Trophoblast cell (in vitro differentiated cells and primary cell): ENCODE data around the gene KCNJ16.

ENCODE experiments used
- DNase-seq, 2 donors: peaks; one replicate each; pipeline ENCODE4 v3.0.0-alpha.2; 2016
- H2AFZ ChIP-seq: 2 replicates; pipeline ENCODE4 v1.6.1; 2013; ENCODE audit warnings: low read length, moderate library complexity, mild to moderate bottlenecking; ENCODE audit not compliant: insufficient read depth, poor library complexity
- H2AK5ac ChIP-seq: 2 replicates; pipeline ENCODE4 v1.6.1; 2013; ENCODE audit warnings: mild to moderate bottlenecking, low read length
- H2BK120ac ChIP-seq: 2 replicates; pipeline ENCODE4 v1.6.1; 2013; ENCODE audit warnings: low read length, mild to moderate bottlenecking, moderate library complexity; ENCODE audit not compliant: insufficient read depth, poor library complexity
- H2BK12ac ChIP-seq: 2 replicates; pipeline ENCODE4 v1.6.1; 2013; ENCODE audit warnings: mild to moderate bottlenecking, low read length, moderate library complexity
- H2BK5ac ChIP-seq: 2 replicates; pipeline ENCODE4 v1.6.1; 2013; ENCODE audit warnings: low read length, low read depth, moderate library complexity, mild to moderate bottlenecking; ENCODE audit not compliant: poor library complexity
- H3K14ac ChIP-seq: 2 replicates; pipeline ENCODE4 v1.6.1; 2013; ENCODE audit warnings: mild to moderate bottlenecking, low read length
- H3K18ac ChIP-seq: 2 replicates; pipeline ENCODE4 v1.6.1; 2013; ENCODE audit warnings: mild to moderate bottlenecking, low read length
- H3K23ac ChIP-seq: 2 replicates; pipeline ENCODE4 v1.6.1; 2013; ENCODE audit warnings: low read length
- H3K27ac ChIP-seq: 2 replicates; pipeline ENCODE4 v1.5.1; 2013; ENCODE audit warnings: low read depth, mild to moderate bottlenecking, inconsistent platforms, low read length, moderate library complexity
- H3K27me3 ChIP-seq: 2 replicates; pipeline ENCODE4 v1.6.1; 2013; ENCODE audit warnings: inconsistent platforms, mild to moderate bottlenecking, low read length, moderate library complexity; ENCODE audit not compliant: insufficient read depth
- H3K36me3 ChIP-seq, 2 experiments: 1 replicate in 1 of 2; 2 replicates in 1 of 2; pipeline ENCODE4 v1.6.1; 2013; ENCODE audit warnings: low read length in 2 of 2, mild to moderate bottlenecking in 2 of 2, moderate library complexity in 1 of 2; ENCODE audit not compliant: insufficient read depth in 2 of 2, control insufficient read depth in 1 of 2
- H3K4ac ChIP-seq: 2 replicates; pipeline ENCODE4 v1.6.1; 2013; ENCODE audit warnings: low read depth, mild to moderate bottlenecking, low read length, moderate library complexity
- H3K4me1 ChIP-seq, 2 experiments: 1 replicate in 1 of 2; 2 replicates in 1 of 2; pipeline ENCODE4 v1.6.1; 2013; ENCODE audit warnings: low read length in 2 of 2, mild to moderate bottlenecking in 2 of 2, moderate library complexity in 1 of 2; ENCODE audit not compliant: insufficient read depth in 2 of 2, control insufficient read depth in 1 of 2
- H3K4me2 ChIP-seq: 2 replicates; pipeline ENCODE4 v1.6.1; 2013; ENCODE audit warnings: inconsistent platforms, mild to moderate bottlenecking, low read length, moderate library complexity
- H3K4me3 ChIP-seq: 2 replicates; pipeline ENCODE4 v1.5.1; 2013; ENCODE audit warnings: mild to moderate bottlenecking, low read depth, low read length, inconsistent platforms
- H3K79me1 ChIP-seq: one replicate; pipeline ENCODE4 v1.6.1; 2013; ENCODE audit warnings: low read length
- H3K79me2 ChIP-seq: 2 replicates; pipeline ENCODE4 v1.6.1; 2013; ENCODE audit warnings: low read length, mild to moderate bottlenecking; ENCODE audit not compliant: control insufficient read depth, insufficient read depth, poor library complexity
- H3K9ac ChIP-seq: 2 replicates; pipeline ENCODE4 v1.6.1; 2013; ENCODE audit warnings: mild to moderate bottlenecking, low read length
- H3K9me3 ChIP-seq: 2 replicates; pipeline ENCODE4 v1.6.1; 2013; ENCODE audit warnings: low read depth, mild to moderate bottlenecking, control low read depth, inconsistent platforms, low read length; ENCODE audit not compliant: insufficient read depth
- H4K12ac ChIP-seq: 2 replicates; pipeline ENCODE4 v1.6.1; 2013; ENCODE audit warnings: low read depth, mild to moderate bottlenecking, low read length, moderate library complexity
- H4K8ac ChIP-seq: 2 replicates; pipeline ENCODE4 v1.6.1; 2013; ENCODE audit warnings: low read depth, mild to moderate bottlenecking, low read length, moderate library complexity
- H4K91ac ChIP-seq: one replicate; pipeline ENCODE4 v1.6.1; 2013; ENCODE audit warnings: low read depth, mild to moderate bottlenecking, low read length, moderate library complexity
- WGBS: extraction: QIAGEN DNeasy Blood & Tissue Kit; methylation state at CpG from one replicate; pipeline ENCODE4 v1.1.7; 2013; ENCODE audit warnings: missing lambda C conversion rate; ENCODE audit not compliant: insufficient read length, insufficient coverage; ENCODE audit errors: extremely low coverage; 5-methylcytosine and 5-hydroxymethylcytosine counted together

Gene KCNJ16

GRCh38 chr17:70165383-70165782, 90.4 kb downstream of the KCNJ16 start:
- WGBS = no CpG with 5 or more reads among the region's 2 CpGs
- H3K9me3 ChIP-seq = no peaks in the 10 kb centered on the region
- no peak overlapping the region for H4K91ac ChIP-seq
- no peak overlapping the region for H3K9ac ChIP-seq
- H3K79me1 ChIP-seq = peaks cover 8% of the 10 kb centered on the region
- no peak overlapping the region for H3K27ac ChIP-seq
- no peak overlapping the region for H3K4ac ChIP-seq
- H4K8ac ChIP-seq = no peak overlapping the region
- peaks cover 3% of the 10 kb centered on the region for H3K79me2 ChIP-seq
- no peaks in the 10 kb centered on the region for H3K27me3 ChIP-seq
- no peak overlapping the region for H3K14ac ChIP-seq
- H3K18ac ChIP-seq = no peak overlapping the region
- H3K4me2 ChIP-seq = no peak overlapping the region
- H3K4me1 ChIP-seq = peaks cover 2% of the 10 kb centered on the region in 2 experiments
- no peak overlapping the region for H3K23ac ChIP-seq
- DNase-seq = no peak
- no peak overlapping the region for H2AFZ ChIP-seq
- H4K12ac ChIP-seq = no peak overlapping the region
- no peak overlapping the region for H2AK5ac ChIP-seq
- no peak overlapping the region for H2BK120ac ChIP-seq
- no peaks in the 10 kb centered on the region for H3K36me3 ChIP-seq
- H2BK12ac ChIP-seq = no peak overlapping the region
- H2BK5ac ChIP-seq = no peak overlapping the region
- no peak overlapping the region for H3K4me3 ChIP-seq

GRCh38 chr17:70166615-70167014, 91.6 kb downstream of the KCNJ16 start:
- no peak overlapping the region for H3K9ac ChIP-seq

DNA sequence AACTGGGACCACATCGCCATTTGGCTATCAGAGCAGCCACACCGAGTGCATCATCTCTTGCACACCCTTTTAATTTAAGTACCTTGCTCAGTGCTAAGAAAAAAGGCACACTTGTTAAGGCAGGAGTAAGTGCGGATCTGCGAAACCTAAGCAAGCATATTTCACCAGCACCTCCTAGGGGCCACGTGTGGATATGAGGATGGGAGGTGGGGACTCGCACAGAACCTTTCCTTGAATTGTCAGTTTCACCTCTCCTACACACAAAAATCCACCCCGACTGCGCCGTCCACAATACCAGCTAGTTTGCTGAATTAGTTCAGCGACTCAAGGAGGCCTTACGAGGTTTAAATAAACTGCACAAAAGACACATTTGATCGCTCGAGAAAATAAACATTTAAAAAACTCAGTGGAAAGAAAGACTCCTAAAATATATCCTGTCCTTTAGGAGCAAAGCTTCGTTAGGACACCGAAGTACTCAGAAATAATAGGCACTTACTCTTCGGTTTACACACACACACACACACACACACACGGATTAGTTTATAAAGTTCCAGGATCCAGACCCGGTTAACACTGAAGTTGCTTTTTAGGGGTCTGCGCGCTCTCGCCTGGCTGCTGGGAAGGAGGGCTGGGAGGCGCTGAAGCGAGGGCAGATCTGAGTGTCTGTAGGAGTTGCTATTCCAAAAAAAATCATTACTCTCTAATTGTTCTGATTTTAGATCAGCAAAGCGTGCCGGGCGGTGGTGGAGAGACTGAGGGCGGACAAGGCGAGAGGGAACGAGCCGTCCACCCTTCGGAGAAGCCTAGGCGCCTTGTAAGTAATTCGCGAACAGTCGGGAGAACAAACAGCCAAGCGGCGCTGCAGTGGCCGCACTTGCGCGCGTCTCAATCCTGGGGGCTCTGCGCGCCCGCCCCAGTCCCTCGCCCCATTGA, 93.3 kb downstream of the KCNJ16 start:
- peak overlapping the region; percentile 52 for H3K14ac ChIP-seq
- H3K23ac ChIP-seq = no peak overlapping the region
- no peaks in the 10 kb centered on the region for H3K36me3 ChIP-seq
- H3K4me1 ChIP-seq = peaks cover 2% of the 10 kb centered on the region in 2 experiments
- peak overlapping the region; percentile 81 for H3K4me3 ChIP-seq
- H3K9me3 ChIP-seq = no peaks in the 10 kb centered on the region
- peak overlapping the region; percentile 8 for H4K12ac ChIP-seq
- H3K4me2 ChIP-seq = peak overlapping the region; percentile 93
- H3K27ac ChIP-seq = peak overlapping the region; percentile 22
- H3K9ac ChIP-seq = peak overlapping the region; percentile 3
- WGBS = no CpG with 5 or more reads among the region's 45 CpGs
- no peak overlapping the region for H2BK12ac ChIP-seq
- H2BK5ac ChIP-seq = peak overlapping the region; percentile 45
- H3K79me1 ChIP-seq = peaks cover 8% of the 10 kb centered on the region
- DNase-seq = peak; percentile 60 to 66
- H4K8ac ChIP-seq = peak overlapping the region; percentile 59
- H2BK120ac ChIP-seq = peak overlapping the region; percentile 68
- H3K18ac ChIP-seq = peak overlapping the region; percentile 70
- H4K91ac ChIP-seq = peak overlapping the region; percentile 78
- H3K79me2 ChIP-seq = peaks cover 3% of the 10 kb centered on the region
- no peak overlapping the region for H3K4ac ChIP-seq
- H2AFZ ChIP-seq = peak overlapping the region; percentile 42
- no peak overlapping the region for H2AK5ac ChIP-seq
- no peaks in the 10 kb centered on the region for H3K27me3 ChIP-seq

More at GRCh38 chr17:70166615-70167014, 91.6 kb downstream of the KCNJ16 start:
- H3K79me1 ChIP-seq = peaks cover 8% of the 10 kb centered on the region
- H3K14ac ChIP-seq = no peak overlapping the region
- H4K8ac ChIP-seq = no peak overlapping the region
- H3K79me2 ChIP-seq = peaks cover 3% of the 10 kb centered on the region
- H3K18ac ChIP-seq = no peak overlapping the region
- WGBS = no CpG with 5 or more reads among the region's 4 CpGs
- no peak overlapping the region for H3K4me3 ChIP-seq
- H3K4ac ChIP-seq = no peak overlapping the region
- no peak overlapping the region for H2BK12ac ChIP-seq
- no peak overlapping the region for H3K27ac ChIP-seq
- no peak overlapping the region for H2AFZ ChIP-seq
- no peak overlapping the region for H3K23ac ChIP-seq
- H2AK5ac ChIP-seq = no peak overlapping the region
- peaks cover 2% of the 10 kb centered on the region in 2 experiments for H3K4me1 ChIP-seq
- H2BK120ac ChIP-seq = no peak overlapping the region
- DNase-seq = no peak
- no peaks in the 10 kb centered on the region for H3K27me3 ChIP-seq
- H4K12ac ChIP-seq = no peak overlapping the region
- H3K36me3 ChIP-seq = no peaks in the 10 kb centered on the region
- H3K4me2 ChIP-seq = no peak overlapping the region
- H4K91ac ChIP-seq = no peak overlapping the region
- no peaks in the 10 kb centered on the region for H3K9me3 ChIP-seq
- H2BK5ac ChIP-seq = no peak overlapping the region

GRCh38 chr17:70168977-70169708, 94.1 kb downstream of the KCNJ16 start, which contains the start of gene KCNJ2:
Gene KCNJ2, plus strand, starts transcription at chr17:70169532. Its CDS starts 5,508 bp downstream, at chr17:70175040.
- Histone ChIP-seq H3K9me3 (no peaks in the 10 kb centered on the region), H3K27me3 (no peaks in the 10 kb centered on the region)

More at GRCh38 chr17:70168977-70169708, 94.1 kb downstream of the KCNJ16 start, which contains the start of gene KCNJ2:
- peak within 1 kb of the TSS; percentile 68 for H2BK120ac ChIP-seq
- H3K27ac ChIP-seq = peak within 1 kb of the TSS; percentile 22
- H3K79me1 ChIP-seq = peaks cover 8% of the 10 kb centered on the region
- H3K79me2 ChIP-seq = peaks cover 3% of the 10 kb centered on the region
- H3K4me2 ChIP-seq = peak within 1 kb of the TSS; percentile 93
- peak within 1 kb of the TSS; percentile 59 for H4K8ac ChIP-seq
- H3K18ac ChIP-seq = peak within 1 kb of the TSS; percentile 70
- peak within 1 kb of the TSS; percentile 73 for H3K9ac ChIP-seq
- WGBS = no CpG with 5 or more reads among the region's 67 CpGs
- H2AFZ ChIP-seq = peak within 1 kb of the TSS; percentile 42
- peaks cover 2 to 4% of the 10 kb centered on the region in 2 experiments for H3K4me1 ChIP-seq
- H2BK12ac ChIP-seq = no peak within 1 kb of the TSS
- H3K36me3 ChIP-seq = no peaks in the 10 kb centered on the region
- no peak within 1 kb of the TSS for H2AK5ac ChIP-seq
- H2BK5ac ChIP-seq = peak within 1 kb of the TSS; percentile 45
- DNase-seq = peak; percentile 86
- H3K4ac ChIP-seq = peak within 1 kb of the TSS; percentile 57
- peak within 1 kb of the TSS; percentile 8 for H4K12ac ChIP-seq
- peak within 1 kb of the TSS; percentile 78 for H4K91ac ChIP-seq
- H3K4me3 ChIP-seq = peak within 1 kb of the TSS; percentile 92
- peak within 1 kb of the TSS; percentile 52 for H3K14ac ChIP-seq
- no peak within 1 kb of the TSS for H3K23ac ChIP-seq
